ENCODE results near the gene CDIP1.

The CDIP1 gene

DNA sequence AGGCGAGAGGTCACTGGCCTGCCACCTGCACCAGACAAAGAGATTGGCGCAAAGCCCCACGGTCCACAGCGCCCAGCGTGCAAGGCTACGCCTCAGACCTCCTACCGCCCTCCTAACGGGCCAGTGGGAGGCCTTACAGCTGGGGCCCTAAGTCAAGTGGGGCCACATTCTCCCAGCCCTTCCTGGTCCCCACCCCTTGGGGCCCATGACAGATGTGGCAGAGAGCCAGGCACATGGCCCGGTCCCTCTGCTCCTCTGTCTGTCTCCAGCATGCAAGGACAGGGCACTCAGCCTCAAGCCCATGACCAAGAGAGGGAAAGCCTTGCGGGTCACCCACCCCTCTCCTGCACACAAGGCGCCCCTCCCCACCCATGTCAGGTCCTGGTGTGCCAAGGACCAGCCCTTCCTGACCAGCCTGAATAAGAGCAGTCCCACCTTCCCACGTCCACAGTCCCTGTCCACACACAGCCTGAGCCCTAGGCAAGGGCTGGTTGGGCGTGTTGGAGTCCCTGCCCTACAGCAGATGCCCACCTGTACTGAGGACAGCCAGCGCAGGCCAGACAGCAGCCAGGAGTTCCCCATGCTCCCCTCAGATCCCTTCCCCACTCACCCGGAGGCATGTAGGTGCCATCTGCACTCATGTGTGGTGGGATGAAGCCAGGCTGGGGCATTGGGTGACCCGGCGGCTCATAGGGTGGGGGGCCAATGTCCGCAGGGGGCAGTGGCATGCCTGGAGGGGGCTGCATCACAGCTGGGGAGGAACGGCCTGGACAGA, 25.3 kb downstream of the CDIP1 start:
- no peak for DNase-seq

DNA sequence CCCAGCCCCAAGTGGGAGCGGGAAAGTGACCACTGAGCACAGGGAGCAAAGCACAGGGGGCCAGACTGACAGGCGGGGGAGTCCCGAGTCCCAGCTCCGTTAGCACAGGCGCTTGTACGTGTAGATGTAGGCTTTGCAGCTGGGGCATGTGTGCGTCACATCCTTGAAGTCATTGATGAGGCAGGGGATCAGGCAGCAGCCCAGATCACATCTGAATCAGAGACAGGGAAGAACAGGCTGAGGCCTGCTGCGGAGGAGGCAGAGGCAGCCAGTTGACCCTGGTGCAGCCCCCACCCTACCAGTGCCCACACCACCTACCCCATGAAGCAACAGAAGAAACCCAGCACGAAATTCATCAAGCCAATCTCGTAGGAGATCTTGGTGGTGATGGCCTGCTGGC, 26.1 kb downstream of the CDIP1 start:
- DNase-seq, result no peak

DNA sequence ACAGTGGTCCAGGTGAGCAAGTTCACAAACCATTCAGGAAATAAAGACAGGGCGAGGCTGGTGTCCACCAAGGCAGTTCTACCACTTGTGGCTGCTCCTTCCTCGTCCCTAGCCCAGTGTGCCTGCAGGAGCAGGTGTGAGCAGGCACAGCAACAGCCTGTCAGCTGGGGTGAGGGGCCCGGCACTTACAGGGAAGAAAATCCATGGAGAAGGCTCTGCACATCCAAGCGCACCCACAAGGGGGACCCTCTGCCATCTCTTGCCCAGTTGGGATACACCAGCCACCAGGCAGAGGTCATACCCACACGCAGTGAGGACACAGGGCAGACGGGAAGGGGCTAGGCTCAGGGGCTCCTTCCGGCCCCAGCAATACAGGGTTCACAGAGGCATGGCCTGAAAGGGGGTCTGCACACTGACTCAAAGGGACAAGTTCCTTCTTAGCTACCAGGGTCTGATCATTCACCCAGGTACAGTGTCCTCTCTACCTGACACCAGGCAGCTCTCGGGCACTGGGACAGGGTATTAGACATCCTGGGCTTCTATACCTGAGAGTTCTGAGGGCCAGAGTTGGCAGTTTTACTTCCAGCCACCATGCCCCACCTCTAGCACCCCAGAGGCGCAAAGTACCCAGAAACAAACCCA, 27.0 kb downstream of the CDIP1 start:
- DNase-seq, result no peak

DNA sequence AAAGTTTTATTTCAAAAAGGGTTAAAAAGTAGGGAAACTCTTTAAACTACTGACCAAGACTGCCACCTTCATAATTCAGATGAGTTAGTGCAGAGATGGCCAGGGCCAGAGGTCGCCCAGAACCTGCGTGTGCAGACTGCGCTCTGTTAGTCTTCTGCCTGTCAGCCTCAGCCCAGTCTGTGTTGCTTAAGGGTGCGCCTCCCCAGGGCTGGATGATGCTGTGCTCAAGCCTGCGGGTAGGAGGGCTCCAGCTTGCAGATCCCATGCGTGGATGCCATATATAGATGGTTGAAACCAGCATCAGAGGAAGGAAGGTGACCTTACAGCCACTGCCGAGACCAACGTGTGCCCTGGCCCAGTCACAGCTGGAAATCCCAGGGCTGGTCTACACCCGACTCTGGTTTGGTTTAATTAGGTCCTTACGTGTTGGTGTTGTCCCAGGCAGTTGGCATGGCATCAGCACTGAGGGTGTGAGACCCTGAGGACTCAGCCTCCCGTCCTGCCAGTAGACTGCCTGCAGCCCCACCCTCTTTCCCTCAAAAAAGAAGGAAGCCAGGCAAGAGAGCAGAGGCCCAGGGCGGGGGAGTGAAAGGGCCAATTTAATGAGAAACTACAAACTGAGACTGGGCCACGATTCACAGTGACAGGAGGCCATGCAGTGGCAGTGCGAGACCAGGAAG, 27.7 kb downstream of the CDIP1 start:
- no peak for DNase-seq

DNA sequence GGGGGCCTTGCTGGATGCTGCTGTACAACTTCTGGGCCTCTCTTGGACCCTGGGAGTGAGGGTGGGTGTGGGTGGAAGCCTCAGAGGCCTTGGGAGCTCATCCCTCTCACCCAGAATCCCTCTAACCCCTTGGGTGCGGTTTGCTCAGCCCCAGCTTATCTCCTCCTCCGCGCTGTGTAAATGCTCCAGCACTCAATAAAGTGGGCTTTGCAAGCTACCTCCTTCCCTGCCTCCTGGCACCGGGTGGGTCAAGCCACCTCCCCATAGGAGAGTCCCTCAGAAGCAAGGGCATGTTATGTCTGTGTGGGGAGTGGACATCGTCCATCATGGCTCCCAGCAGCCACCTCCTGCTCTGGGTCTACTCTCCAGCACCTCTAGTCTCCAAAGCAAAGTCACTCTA, 28.4 kb downstream of the CDIP1 start:
- DNase-seq, result no peak

DNA sequence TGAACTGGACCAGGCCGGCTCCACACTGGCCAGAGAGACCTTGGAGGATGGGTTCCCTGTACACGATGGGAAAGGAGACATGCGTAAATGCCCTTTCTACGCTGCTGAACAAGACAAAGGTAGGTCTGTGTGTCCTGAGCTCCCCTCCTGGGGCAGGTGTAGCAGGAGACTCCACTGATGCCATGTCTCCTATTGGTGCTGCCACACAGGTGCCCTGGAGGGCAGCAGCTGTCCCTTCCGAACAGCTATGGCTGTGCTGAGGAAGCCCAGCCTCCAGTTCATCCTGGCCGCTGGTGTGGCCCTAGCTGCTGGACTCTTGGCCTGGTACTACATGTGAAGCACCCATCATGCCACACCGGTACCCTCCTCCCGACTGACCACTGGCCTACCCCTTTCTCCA, 29.2 kb downstream of the CDIP1 start:
- DNase-seq, result no peak

DNA sequence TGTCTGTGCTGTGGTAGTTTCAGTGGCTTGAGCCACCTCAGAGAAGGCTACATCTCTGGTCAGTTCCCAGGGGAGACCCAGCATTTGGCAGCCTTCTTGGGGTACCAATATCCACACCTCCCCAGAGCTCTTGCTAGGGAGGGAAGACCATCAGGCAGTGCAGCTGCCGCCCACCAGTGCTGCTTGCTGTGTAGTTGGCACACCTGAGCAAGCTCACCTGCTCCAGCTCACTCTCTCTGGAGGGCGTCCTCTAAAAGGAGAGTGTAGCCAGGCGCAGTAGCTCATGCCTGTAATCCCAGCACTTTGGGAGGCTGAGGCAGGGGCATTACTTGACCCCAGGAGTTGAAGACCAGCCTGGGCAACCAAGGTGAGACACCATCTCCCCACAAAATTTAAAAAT, 29.8 kb downstream of the CDIP1 start:
- no peak for DNase-seq

DNA sequence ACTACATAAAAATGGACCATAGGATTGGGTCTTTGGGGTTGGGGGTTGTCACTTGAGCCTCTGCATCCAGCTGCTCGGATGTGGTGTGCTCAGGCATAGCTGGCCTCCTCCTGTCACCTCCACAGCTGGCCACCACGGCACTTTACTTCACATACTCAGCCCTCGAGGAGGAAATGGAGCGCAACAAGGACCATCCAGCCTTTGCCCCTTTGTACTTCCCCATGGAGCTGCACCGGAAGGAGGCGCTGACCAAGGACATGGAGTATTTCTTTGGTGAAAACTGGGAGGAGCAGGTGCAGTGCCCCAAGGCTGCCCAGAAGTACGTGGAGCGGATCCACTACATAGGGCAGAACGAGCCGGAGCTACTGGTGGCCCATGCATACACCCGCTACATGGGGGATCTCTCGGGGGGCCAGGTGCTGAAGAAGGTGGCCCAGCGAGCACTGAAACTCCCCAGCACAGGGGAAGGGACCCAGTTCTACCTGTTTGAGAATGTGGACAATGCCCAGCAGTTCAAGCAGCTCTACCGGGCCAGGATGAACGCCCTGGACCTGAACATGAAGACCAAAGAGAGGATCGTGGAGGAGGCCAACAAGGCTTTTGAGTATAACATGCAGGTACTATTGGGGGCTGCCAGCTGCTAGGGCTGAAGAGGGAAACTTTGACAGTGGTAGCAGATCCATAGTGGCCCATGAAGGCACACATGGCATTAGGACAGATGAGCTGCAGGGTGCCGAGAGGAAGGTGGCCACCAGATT, 30.8 kb downstream of the CDIP1 start:
- DNase-seq, result no peak

DNA sequence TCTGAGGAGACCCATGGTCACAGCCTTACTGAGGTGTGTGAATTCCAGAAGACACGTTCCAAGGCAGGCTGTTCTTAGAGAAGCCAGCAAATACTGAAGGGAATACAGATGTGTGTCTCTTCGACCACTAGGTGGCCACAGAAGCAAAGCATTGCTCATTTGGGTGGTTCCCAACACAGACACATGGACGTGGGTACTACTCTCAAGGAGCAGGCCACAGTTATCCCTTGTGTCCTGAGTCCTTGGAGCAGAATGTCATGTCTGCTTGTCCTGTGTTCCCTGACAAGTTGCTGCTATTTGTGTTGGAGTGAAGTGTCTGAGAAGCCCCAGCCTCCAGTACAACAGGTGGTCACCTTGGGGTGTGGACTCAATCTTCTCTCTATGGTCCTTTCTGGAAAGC, 32.1 kb downstream of the CDIP1 start:
- no peak for DNase-seq

DNA sequence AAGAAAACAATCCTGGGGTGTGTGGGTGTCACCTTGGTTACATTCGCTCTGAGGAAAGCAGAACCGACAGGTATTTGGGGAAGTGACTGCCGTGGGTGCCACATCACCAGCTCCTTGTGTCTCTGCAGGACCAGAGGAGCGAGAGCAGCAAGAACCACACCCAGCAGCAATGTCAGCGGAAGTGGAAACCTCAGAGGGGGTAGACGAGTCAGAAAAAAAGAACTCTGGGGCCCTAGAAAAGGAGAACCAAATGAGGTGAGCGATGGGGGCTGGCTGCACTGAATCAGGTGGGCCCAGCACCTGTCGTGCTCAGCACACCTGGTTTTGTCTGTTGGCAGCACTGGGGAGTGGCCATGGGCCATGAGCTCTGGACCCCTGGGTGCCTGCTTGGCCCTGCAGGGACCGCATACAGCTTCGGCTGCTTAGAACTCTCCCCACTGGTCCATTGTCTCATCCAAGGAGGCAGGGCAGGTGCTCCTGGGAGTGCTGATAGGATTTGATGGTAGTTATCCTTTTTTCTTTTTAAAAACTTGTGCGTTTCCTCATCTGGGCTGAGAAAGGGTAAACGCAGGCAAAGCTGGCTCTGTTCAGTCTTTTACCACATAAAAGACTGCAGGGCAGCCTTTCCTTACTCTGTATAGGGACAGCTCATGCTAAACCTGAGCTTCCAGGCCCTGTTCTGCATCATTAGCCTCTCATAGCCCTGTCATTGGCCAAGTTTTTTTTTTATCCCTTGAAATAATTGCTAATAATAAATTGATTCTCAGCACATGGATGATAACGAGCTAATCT, 33.0 kb downstream of the CDIP1 start:
- no peak for DNase-seq

DNA sequence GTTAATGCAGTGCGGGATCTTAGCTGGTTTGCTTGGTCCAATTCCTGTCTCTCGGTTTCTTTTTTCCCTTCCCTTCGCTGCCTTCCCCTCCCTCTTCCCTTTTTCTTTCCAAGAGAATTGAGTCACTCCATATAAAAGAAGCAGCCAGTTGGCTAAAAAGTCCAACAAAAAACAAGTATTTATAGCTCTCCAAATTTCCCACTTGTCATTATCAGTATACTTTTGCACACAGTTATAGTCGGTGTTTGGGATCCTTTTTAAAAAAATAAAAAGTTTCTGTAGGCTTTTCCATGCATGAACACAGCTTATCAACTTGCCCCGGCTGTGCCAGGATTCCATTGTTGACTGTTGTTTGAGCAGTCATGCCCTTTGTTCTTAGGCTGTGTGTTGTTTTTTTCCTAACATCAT, 37.5 kb downstream of the CDIP1 start:
- DNase-seq, result no peak

DNA sequence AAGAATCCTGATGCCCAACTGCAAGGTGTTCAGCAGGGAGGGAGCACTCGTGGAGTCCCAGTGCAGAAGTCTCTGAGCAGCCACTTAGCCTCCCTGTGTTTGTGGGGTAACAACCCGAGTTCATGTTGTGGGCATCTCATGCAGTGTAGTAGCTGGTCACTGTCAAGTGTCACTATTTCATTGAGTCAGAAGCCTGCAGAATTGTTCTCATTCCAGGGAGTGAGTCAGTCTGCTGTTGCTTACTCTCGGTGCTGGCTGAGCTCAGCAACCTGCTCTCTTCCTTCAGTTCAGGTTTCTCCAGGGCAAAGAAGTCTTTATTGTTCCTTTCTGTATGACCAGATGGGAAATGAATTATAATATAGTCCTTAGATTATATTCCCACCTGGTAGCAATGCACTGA, 38.3 kb downstream of the CDIP1 start:
- DNase-seq, result no peak

DNA sequence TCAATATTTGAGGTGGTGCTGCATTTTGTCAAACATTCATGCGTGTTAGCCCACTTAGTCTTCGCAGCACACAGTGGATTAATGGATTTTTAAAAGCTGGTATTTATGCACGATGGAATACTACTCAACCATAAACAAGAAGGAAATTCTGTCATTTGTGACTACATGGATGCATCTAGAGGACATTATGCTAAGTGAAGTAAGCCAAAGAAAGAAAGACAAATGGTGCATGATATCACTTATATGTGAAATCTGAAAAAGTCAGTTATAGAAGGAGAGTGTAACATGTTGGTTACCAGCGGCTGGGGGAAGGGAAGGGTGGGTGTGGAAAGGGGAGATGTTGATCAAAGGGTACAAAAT, 39.4 kb downstream of the CDIP1 start:
- no peak for DNase-seq

DNA sequence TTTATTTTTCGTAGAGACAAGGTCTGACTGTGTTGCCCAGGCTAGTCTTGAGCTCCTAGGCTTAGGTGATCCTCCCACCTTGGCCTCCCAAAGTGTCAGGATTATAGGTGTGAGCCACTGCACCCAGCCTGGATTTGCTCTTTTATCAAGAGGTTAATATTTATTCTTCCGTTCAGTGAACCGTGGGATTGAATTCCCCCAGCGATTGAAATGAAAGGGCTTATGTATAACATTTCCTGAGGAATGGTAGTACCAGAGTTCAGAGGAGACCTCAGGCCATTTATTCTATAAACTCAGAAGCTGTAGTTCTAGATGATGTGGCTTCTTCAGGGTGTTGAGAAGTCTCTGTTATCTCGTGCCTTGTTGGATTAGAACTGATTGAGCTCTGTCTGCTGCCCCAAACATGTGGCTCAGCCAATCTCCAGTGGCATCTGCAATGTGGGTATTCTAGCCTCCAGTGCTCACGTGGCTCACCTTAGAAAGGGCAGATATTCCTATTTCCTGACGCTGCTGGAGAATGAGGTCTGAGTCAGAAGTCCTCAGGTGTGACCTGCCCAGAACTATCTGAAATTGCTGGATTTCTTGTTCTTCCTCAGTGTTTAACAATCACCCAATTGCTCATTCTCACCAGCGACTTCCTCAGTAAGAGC, 39.9 kb downstream of the CDIP1 start:
- DNase-seq, result no peak

DNA sequence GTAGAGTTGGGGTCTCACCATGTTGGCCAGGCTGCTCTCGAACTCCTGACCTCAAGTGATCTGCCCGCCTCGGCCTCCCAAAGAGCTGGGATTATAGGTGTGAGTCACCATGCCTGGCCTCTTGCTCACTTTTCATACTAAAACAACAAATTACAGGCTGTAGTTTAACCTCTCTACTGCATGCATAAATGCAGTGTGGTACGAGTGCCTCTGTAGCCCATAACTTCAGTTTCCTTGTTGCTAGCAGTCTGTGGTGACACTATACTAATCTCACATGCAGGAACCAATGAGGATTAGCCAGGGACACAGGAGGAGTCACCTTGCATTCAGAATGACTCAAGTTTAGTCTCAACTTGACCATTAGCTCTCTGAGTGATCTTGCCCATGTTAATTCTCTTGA, 42.3 kb downstream of the CDIP1 start:
- no peak for DNase-seq

DNA sequence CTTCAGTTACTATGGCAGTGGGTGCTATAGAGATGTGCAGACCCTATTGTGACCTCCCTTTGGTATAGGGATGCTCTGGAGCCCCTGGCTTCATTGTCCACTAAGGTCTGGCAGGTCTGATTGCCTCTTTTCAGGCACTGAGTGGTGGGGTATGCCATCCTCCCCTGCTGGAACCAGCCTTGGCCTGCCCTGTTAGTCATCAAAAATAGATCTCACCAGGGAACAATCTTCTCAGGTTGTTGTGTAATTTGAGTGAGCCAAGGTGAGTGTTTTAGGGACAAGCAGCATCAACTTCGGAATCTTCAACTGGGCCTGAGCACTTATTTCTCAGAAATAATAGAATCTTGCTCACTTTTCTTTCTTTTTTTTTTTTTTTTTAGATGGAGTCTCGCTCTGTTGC, 42.8 kb downstream of the CDIP1 start:
- DNase-seq, result no peak

DNA sequence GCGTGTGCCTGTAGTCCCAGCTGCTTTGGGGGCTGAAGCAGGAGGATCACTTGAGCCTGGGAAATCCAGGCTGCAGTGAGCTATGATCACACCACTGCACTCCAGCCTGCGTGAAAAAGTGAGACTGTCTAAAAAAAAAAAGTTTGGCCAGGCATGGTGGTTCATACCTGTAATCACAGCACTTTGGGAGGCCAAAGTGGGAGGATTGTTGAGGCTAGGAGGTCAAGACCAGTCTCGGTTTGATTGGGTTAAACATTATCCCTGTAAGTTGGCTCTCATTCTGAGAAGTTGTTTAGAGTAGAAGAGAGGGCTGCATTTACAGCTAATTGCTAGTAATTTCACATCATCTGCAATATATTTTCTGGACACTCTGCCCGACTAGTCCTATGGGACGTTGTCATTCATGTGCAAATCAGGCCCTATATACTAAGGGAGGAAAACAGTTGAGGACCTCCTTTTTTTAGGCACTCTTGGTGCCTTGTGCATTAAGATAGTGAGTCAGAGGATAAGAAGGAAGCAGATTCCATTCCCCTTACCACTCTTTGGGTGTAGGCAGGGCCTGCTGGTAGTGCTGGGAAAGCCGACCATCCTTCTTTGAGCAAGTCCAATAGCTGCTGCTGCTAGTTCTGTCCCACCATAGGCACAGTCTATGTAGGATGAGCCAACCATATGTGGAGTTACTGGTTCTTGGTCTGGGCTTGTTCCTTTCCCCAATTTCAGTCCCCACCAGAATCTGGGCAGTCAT, 43.7 kb downstream of the CDIP1 start:
- no peak for DNase-seq

DNA sequence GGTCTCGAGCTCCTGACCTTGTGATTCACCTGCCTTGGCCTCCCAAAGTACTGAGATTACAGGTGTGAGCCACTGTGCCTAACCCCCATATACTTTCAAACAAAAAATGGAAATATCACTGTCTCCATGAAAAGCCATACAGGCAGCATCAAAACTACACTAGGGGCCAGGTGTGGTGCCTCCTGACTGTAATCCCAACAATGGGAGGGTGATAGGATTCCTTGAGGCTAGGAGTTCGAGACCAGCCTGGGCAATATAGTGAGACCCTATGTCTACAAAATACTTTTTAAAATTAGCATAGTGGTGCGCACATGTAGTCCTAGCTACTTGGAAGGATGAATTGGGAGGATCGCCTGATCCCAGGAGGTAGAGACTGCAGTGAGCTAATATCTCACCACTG, 46.7 kb downstream of the CDIP1 start:
- no peak for DNase-seq

DNA sequence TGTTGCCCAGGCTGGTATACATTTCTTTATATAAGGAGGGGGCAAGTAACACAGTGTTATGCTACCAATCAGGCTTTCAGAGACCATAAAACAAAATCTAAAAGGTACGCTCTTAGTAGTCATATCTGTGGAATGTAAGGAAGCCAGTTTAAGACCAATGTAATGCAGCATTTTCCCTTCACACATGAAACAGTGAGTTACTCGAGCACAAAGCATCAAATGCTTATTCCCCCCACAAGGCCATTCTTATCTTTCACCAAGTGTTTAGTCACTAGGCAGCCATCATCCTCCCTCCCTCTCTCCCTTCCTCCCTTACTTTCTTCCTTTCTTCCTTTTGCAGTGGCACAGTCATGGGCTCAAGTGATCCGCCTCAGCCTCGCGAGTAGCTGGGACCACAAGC, 49.5 kb downstream of the CDIP1 start:
- no peak for DNase-seq

DNA sequence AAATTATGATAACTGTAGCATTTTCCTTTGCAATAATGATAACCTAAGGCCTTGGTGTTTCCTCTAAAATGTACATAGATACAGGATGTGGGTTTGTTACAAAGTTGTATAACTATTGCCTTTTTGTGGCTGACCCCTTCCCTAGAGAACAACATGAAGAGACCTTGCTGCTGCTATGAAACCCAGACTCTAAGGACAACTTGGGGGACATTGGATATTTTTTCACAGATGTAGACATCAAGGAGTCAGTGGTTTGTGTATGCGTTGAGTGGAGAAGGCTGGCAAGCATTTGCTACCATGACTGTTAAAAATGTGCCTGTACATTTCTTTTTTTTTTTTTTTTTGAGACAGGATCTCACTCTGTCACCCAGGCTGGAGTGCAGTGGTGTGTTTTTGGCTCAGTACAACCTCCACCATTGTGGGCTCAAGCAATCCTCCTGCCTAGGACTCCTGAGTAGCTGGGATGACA, 50.0 kb downstream of the CDIP1 start:
- no peak for DNase-seq

DNA sequence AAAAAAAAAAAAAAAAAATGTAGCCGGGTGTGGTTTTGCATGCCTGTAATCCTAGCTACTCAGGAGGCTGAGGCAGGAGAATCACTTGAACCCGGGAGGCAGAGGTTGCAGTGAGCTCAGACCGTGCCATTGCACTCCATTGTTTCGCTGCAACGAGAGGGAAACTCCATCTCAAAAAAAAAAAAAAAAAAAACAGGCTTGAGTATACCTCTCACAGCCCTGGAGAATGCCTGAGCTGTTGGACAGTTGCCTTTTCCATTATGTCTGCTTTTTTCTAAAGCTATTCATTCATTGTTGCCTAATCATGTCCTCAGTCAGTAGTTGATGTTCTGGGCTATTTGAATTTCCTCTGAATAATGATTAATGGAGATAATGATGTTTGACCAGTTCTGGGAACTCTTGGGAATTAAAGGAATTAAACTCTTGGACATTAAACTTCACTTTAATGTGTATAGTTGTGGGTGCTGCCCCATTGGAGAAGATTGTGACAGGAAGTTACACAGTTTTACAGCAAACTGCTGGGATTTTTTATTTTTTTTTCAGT, 50.5 kb downstream of the CDIP1 start:
- no peak for DNase-seq

Measured in NCI-H2081 treated with DMSO at 0.1 percent for 48 hours (cell line).